ENCODE results near the gene SETD2. TPM values are rescaled to one million over a fixed set of nuclear protein-coding genes. Genes with fewer than 3 reads are reported as not detected.

Gene SETD2
- total RNA-seq, 1 donor from 2014 or later = 28.7 TPM

DNA sequence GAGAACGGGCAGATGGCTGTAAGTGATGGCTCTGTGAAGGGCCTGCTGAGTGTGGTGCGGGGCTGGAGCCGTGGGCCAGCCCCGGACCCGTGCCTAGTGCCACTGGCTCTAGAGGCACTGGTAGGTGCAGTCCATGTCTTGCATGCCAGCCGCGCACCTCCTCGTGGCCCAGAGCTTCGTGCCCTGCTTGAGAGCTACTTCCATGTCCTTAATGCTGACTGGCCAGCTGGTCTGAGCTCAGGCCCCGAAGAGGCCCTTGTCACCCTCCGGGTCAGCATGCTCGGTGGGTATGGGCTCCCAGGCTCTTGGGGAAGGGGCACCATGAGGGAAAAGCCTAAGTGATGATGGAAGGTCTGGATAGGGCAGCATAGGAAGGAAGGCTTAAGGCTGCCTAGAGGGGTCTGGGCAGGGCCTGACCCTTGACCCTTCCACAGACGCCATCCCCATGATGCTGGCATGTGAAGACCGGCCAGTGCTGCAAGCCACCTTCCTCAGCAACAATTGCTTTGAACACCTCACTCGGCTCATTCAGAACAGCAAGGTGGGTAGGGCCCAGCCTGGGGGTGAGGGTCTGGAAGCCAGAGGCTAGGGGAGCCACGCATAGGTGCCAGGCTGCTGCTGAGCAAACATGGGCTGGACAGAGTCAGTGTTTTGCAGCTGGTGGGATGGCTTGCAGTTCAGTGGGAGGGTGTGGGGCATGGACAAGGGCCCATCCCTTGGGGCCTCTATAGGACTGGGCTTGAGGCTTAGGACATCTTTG, 172.3 kb downstream of the SETD2 start:
- no peak for ATAC-seq
- intact Hi-C loops (cut with micrococcal nuclease) = no loop called here
- no peak for DNase-seq

- ATAC-seq (no peak), DNase-seq (peak; percentile 56)
- intact Hi-C loops (cut with micrococcal nuclease) = no loop called here
These were observed 173.1 kb downstream of the SETD2 start for GRCh38 chr3:46990573-46991374.

- intact Hi-C loops (cut with micrococcal nuclease) = no loop called here
- ATAC-seq = no peak
- no peak for DNase-seq
These were observed 174.6 kb downstream of the SETD2 start for GRCh38 chr3:46989146-46989810.

GRCh38 chr3:46988616-46989015, 175.3 kb downstream of the SETD2 start:
- intact Hi-C loops (cut with micrococcal nuclease) = no loop called here
- ATAC-seq (no peak), DNase-seq (no peak)

DNA sequence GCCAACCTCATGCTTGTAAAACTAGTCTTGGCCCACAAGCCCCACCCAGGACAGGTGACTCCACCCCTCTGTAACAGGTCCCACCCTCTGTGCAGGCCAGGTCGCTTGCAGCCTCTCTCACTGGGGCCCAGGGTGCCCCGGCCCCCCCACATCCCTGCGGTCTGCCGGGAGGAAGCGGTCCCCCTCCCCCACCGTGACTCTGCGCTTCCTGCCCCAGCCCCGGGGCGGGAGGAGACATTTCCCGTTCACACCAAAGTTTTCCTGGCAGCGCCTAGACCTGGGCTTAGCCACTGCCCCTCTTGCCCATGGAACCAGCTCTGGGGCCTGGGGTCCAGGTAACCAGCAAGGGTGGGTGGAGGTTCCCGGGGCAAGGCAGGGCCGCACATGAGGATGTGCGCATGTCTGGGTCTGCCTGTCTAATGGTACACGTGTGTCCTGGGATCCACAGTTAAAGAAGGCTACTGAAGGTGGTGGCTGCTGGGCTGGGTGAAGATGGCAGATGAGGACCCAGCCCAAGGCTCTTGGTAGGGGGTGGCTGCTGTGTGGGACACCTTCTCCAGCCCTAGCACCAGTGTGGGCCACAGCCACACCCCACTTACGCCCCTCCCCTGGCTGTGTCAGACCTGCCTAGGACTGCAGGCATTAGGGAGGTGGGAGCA, 176.0 kb downstream of the SETD2 start:
- intact Hi-C loops (cut with micrococcal nuclease) = no loop called here
- DNase-seq = peak; percentile 79
- ATAC-seq = peak; percentile 71

DNA sequence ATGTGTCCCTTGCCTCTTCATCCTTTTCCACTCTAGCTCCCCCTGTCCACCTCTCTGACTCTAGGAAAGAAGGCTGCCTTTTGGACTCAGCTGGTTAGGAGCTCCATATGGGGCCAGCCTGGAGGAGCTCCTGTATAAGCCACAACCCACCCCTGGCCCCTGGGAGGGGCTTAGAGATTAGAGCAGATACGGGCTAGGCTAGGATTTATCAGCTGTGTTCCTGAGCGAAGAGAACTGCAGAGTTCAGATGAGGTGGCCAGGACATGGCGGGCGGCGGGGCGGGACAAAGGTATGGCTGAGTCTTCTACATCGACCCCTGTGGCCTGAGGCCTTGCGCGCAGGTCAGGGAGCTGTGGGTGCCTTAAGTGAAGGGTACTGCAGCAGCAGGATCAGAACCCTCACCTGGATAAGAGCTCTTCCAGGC, 176.6 kb downstream of the SETD2 start:
- intact Hi-C loops (cut with micrococcal nuclease) = no loop called here
- ATAC-seq (no peak), DNase-seq (no peak)

DNA sequence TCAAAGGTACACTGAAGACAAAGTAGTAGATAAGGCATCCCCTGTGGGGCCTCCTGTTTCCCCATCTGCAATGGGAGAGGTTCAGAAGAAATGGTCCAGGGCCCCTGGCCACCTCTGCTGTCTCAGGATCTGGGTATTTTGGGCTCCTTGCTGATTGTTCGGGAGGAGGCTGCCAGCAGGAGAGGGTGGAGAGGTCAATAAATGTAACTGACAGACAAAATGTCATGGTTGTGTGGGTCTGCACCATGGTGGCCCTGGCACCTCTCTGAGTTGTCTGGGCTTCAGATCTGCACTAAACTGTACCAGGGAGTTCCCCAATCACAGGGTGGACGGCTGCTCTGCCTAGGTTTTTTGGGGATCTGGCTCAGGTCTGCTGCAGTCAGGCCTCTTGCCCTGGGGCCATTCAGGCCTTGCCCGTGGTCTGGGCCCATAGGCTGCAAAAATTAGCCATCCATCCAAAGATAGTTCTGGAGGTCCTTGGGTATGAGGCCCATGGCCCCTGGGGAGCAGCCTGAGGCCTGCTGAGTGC, 177.1 kb downstream of the SETD2 start:
- DNase-seq (peak; percentile 18), ATAC-seq (no peak)
- intact Hi-C loops (cut with micrococcal nuclease) = no loop called here

DNA sequence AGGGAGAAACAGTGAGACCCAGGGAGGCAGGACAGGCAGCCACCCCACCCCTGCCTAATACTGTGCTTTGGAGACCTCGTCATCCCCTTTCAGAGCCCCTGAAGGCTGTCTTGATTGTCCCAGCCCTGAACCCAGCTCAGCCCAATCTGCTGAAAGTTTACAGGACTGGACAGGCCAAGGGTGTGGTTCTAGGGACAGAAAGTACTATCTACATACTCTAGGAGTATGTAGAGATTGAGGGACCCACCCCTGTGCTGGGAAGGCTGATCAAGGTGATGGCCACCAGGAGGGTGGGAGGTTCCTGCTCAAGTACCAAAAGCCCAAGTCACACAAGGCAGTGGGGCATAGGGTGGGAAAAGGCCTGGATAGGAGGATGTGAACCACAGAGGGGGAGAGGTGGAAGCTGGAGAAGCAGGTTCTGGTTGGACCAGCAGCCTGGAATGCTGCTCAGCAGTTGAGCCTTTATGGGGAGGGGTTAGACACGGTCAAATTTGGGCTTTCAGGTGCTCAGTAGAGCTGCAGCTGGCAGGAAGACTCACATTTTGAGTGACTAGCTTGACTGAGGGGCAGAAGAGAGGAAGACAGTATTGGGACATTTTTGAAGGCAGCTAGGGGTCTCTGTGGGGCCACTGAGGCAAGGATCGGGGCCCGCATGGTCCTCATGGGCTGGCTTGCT, 177.7 kb downstream of the SETD2 start:
- ATAC-seq (no peak), DNase-seq (peak; percentile 15)
- intact Hi-C loops (cut with micrococcal nuclease) = no loop called here

DNA sequence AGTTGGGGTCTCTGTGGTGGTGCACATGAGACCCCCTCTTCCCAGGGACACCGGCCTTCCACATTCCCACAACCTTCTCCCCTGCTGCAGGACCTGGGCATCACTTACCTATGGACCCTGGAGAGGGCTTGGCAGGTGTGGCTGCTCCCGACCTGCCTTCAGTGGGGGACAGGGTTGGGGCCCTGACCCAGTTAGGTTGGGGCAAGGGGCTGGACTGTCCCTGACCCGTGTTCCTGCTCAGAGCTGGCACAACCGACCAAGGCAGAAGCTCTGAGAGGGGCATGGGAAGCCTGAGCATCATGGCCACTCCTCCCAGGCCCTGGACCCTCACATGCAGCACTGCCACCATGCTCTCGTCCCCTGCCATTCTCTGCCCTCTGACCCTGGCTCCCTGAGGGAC, 178.3 kb downstream of the SETD2 start:
- intact Hi-C loops (cut with micrococcal nuclease) = no loop called here
- DNase-seq (peak; percentile 16), ATAC-seq (no peak)

DNA sequence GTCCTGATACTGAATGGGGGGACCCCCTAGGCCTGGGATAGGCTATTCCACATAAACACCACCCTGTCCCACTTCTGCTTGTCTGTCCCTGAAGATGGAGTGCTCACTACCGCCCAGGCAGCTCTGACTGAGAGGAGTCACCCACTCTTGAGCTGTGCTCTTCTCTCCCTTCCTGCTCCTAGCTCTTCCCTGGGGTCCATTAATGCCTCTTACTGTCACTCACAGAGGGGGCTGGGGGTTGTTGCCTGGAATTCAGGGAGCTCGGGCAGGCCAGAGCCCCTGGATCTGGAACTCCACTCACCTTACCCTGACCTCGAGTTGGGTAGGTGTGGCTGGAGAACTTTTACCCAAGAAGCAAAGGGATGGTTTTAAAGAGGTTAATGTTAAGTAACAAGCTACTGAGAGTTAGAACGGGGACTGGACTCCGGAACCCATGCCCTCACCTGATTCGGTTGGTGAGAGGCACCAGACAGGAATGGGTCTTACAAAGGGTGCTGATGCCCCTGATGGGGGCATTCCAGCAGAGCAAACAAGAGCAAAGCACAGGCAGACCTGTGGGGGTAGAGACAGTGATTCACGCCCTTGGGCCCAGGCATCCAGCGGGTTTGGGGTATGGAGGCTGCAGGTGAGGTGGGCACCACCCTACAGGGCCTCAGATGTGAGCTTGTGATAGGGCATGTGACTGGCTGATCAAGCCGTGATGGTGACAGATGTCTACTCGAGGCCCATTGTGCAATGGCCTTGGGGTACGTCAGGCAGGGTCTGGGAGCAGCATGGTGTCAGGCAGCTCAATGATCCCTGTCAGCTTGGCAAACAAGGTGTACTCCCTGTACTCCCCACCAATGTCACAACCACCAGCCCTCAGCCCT, 179.1 kb downstream of the SETD2 start:
- intact Hi-C loops (cut with micrococcal nuclease) = no loop called here
- ATAC-seq (no peak), DNase-seq (peak; percentile 20)

- intact Hi-C loops (cut with micrococcal nuclease) = no loop called here
- ATAC-seq = no peak
- peak; percentile 16 for DNase-seq
These were observed 181.4 kb downstream of the SETD2 start for GRCh38 chr3:46982546-46982945.

GRCh38 chr3:46981932-46982471, 181.9 kb downstream of the SETD2 start:
- DNase-seq = peak; percentile 60
- intact Hi-C loops (cut with micrococcal nuclease) = no loop called here
- no peak for ATAC-seq

DNA sequence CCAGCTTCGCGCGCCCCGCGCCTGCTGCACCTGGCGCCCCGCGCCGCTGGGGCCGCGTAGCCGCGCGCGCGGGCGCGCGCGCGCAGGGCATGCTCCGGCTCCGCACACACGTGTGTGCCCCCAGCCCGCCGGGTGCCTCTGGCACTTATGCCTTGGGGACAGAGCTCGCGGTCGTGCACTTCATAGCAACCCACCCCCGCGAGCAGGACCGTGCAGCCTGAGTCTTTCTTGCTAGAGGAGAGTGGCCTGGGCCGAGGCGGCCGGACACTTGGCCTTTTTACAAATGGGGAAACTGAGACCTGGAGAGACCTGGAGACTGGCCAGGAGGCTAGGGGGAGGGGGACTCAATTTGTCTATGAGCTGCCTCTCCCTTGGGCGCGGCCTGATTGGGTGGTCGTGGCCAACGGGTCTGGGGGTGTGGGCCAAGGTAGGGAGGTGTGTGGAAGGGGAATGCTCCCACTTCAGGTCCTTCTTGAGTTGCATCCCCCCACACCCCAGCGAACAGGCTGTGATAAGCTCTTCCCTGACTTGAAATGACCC, 183.9 kb downstream of the SETD2 start:
- DNase-seq = peak; percentile 52
- intact Hi-C loops (cut with micrococcal nuclease) = no loop called here
- no peak for ATAC-seq

GRCh38 chr3:46978985-46979944, 184.6 kb downstream of the SETD2 start, which contains the start of gene NBEAL2:
Gene NBEAL2 (plus strand): TSS chr3:46979666. CDS start chr3:46979862, 196 bp downstream.
- intact Hi-C loops (cut with micrococcal nuclease) = no loop called here
- DNase-seq = peak; percentile 98

GRCh38 chr3:46978381-46978780, 185.5 kb downstream of the SETD2 start:
- intact Hi-C loops (cut with micrococcal nuclease) = no loop called here
- DNase-seq (peak; percentile 27), ATAC-seq (no peak)

More at GRCh38 chr3:46978985-46979944, 184.6 kb downstream of the SETD2 start, which contains the start of gene NBEAL2:
- ATAC-seq = peak; percentile 84

DNA sequence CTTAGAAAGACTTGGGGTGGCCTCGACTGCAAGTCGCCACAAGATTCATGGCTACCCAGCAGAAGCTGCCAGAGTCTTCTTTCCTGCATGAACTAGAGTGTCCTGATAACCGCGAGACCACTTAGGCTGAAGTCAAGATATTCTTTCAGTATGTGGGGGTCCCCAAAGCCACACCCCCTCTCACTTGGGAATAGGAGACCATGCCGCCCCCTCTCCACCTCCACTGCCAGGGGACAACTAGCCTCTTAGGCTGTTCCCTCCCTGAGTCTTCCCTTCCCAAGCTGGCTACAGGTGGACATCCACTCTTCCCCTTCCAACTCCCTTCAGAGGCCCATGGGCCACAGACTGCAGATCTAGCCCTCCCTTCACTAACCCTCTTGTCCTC, 186.1 kb downstream of the SETD2 start:
- no peak for ATAC-seq
- intact Hi-C loops (cut with micrococcal nuclease) = no loop called here

More for the DNA sequence above, 186.1 kb downstream of the SETD2 start:
- peak; percentile 24 for DNase-seq
